Measurements from ENCODE around the gene CBY1.
A peak's percentile ranks its signal among the peaks of the same experiment; 100 is the strongest.

CBY1 gene

GRCh38 chr22:38700789-38701628 is 44.6 kb downstream of the CBY1 start, which contains the start of gene JOSD1:
TSS of gene JOSD1 (minus strand) at chr22:38700943. CDS start at chr22:38699987, 956 bp downstream.
- peak; percentile 88 for DNase-seq (ENCODE audit: low read depth, low spot score)

DNA sequence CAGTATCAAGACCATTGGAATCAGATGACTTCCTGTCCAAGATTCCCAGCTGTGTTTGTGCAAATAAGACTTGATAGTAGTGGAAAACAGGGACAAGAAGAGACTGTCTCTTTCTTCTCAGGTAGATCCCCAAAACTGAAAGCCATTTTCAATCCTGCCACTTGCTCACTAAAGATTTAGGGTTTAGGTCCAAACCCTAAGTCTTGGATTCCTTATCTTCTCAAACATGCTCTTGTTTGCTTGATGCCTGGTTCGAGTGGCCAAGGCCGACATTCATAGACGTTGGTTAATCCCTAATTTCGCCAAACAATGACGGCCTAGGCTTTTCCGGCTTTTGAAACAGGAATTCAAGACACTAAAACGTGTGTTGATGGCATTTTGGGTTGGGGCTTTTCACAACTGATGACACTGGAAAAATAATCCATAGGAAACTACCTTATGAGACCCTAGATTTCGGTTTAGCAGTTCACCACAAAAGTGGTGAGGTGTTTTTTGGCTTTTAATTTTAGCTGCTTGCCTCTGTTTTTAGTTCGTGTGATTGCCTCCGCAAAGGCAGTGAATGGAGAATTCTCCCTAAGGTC is 48.3 kb downstream of the CBY1 start:
- DNase-seq (ENCODE audit: low read depth, low spot score): no peak

GRCh38 chr22:38705235-38706100 is 49.0 kb downstream of the CBY1 start, which contains the start of gene GTPBP1:
TSS of gene GTPBP1 (plus strand) at chr22:38705944. CDS start at chr22:38705956, 12 bp downstream.
- peak; percentile 94 for DNase-seq (ENCODE audit: low read depth, low spot score)

DNA sequence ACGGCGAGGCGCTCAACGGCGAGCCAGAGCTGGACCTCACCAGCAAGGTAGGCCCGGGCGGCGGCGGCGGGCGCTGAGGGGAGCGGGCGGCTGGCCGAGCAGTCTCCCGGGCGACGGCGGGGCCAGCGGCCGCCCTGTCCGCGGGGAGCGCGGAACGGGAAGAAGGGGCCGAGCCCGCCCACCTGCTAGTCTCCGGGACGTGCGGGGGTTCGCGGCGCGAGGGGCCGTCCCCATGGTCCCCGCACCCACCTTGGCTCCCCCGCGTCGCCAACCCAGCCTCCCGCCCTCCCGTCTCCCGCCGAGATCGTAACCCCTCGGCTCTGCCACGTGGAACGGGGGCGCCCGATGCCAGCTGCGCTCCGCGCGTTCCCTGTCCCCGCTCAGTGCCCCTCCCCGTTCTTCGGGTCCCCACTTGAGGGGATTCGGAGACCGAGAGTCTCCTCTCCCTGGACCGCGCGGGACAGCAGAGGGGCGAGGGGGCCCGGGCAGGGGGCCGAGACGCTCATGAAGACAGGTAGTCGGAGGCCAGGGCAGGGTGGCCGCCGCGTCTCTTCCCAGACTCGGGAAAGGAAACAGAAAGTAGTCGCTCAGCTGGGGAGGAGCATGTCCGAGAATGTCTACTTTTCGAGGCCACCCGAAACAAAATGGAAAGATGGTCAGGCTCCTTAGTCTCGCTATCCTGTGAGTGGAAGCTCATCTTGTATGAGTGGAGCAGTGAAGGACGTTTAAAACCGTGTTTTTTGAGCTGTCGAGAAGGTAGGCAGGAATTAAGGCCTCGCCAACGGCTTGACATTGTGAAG is 49.9 kb downstream of the CBY1 start:
- no peak for DNase-seq (ENCODE audit: low read depth, low spot score)

GRCh38 chr22:38706901-38707195 is 50.4 kb downstream of the CBY1 start:
- DNase-seq (ENCODE audit: low read depth, low spot score): no peak

DNA sequence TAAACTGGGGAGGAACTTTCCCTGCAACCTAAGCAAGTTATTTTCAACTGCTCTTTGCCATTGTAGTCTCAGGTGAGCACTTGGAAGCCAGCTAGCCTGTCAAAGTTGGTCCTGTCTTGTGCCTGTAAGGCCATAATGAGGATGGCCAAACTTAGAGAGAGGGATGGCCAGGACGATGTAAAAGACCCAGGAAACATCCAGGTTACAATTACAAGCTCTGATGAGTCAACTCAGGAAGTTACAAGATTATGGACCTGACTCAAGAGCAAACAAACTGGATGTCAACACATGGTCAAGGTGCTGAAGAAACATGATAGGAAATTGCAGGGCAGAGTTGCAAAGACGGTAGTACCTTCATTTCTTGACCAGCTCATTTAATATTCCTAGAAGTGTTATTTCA is 50.9 kb downstream of the CBY1 start:
- no peak for DNase-seq (ENCODE audit: low read depth, low spot score)

DNA sequence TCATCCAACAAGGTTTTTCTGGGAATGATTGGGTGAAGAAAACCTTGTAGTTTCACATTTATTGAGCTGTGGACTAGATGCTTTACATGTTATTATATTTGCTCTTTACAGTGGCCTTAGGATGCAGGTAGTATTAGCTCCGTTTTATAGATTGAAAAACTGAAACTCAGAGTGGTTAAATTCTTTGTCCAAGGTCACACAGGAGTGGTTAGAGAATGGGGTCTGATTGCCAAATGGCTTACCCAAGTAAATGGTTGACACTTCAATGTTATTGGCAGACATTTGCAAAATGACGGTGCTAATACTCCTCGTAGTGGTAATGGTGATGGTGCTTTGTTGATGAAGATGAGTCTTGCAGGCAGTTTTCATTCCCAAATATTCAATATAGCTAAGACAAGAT is 51.5 kb downstream of the CBY1 start:
- no peak for DNase-seq (ENCODE audit: low read depth, low spot score)

DNA sequence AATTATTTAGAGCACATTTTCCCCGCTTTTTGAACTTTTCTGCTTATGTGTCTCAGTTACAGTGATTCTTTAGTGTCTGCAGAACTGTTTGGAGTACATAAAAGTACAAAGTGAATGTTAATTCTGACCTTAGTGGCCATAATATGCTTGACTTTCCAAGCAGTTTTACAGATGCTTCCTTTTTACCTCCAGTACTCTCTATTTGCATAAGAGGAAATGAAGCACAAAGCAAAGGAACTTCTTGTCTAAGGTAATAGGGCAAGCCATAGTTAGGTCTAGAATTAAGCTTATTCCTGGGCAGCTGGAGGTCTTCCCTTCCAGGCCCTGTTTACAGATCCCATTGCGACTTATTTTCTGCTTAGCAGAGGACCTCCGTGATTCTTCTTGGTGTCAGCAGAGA is 52.9 kb downstream of the CBY1 start:
- no peak for DNase-seq (ENCODE audit: low read depth, low spot score)

DNA sequence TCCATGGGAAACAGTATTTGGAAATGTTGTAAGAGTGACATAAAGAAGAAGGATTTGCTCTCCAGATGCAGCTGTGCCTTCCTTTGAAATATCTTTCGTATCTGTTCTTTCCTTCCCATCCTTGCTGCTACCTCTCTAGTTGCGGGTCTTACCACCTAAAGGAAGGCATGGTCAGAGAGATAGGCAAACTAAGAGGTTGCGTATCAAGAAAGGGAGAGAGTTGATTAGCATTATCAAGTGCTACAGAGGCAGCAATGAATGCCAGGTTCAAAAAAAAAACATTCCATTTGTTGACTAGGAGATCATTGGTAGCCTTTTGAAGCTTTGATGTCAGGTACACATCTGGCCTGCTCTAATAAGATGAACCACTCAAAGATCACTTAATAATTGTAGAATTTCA is 53.9 kb downstream of the CBY1 start:
- no peak for DNase-seq (ENCODE audit: low read depth, low spot score)

GRCh38 chr22:38710866-38711265 is 54.4 kb downstream of the CBY1 start:
- DNase-seq (ENCODE audit: low read depth, low spot score): no peak

- DNase-seq (ENCODE audit: low read depth, low spot score): no peak
Observed at GRCh38 chr22:38712486-38713207, 56.2 kb downstream of the CBY1 start.

DNA sequence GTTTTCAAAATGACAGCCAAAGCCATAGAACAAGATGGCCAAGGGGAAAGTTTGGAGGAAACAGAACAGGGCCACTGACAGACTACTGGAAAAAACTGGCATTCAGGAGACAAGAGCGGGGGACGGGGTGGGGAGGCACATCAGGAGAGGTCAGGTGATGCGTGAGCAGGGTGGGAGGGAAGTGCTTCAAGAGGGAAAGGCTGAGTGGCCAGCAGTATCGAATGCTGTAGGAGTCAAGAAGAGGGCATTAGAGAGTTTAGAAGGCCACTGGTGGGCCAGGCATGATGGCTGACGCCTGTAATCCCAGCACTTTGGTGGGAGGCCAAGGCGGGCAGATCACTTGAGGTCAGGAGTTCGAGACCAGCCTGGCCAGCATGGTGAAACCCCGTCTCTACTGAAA is 57.5 kb downstream of the CBY1 start:
- no peak for DNase-seq (ENCODE audit: low read depth, low spot score)

DNA sequence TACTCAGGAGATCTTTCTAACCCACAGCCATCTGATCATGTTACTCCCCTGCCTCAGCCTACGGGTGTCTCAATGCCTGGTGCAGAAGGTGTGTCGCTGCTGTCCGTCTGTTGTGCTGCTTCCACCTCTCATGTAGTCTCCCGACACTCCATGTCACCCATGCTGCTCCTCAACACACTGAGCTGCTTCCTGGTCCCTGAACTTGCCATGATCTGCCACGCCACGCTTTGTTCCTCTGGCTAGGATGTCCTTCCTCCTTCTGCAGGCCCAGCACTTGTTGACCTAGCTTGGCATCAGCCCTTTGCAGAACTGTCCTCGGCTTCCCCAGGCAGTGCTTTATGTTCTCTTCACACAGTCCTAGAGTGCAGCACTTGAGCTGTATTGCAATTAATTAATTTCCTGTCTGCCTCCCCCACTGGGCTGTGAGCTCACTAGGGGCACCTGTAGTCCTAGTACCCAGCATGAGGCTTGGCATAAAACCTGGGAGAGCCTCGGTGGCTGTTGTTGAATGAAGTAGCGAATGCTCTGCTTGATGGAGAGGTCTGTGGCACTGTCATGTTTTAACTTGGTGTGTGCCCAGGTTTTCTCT is 58.8 kb downstream of the CBY1 start:
- DNase-seq (ENCODE audit: low read depth, low spot score): no peak

DNA sequence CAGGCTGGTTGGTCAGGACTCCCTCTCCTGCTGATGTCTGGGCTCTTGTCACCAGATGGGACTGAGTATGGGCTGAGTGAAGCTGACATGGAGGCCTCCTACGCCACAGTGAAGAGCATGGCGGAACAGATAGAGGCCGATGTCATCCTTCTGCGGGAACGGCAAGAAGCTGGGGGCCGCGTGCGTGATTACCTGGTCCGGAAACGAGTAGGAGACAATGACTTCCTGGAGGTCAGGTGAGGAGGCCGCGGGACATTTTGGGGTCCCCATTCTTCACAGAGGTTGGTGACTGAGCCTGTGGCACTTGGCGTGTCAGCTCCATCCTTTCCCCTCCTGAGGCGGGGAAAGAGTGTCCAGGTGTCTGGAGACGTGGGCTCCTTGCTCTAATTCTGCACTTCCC is 59.4 kb downstream of the CBY1 start:
- no peak for DNase-seq (ENCODE audit: low read depth, low spot score)

DNA sequence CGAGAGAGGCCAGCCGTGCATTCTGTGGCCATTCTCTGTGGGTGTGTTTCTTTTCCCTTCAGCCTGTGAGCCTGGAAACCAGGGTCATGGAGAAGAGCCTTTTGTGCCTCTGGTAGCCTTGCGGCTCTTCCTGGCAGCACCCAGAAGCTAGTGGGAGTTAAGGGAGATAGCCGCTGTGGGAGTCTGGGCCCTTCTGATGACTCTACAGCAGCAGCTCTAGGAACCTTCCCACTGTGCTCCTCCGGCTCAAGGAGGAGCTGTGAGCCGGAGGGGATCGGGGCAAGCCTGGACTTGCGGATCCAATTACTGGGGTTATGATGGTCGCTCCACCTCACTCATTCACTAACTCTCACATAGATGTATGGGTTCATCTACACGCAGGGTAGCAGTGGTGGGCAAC is 59.8 kb downstream of the CBY1 start:
- no peak for DNase-seq (ENCODE audit: low read depth, low spot score)

DNA sequence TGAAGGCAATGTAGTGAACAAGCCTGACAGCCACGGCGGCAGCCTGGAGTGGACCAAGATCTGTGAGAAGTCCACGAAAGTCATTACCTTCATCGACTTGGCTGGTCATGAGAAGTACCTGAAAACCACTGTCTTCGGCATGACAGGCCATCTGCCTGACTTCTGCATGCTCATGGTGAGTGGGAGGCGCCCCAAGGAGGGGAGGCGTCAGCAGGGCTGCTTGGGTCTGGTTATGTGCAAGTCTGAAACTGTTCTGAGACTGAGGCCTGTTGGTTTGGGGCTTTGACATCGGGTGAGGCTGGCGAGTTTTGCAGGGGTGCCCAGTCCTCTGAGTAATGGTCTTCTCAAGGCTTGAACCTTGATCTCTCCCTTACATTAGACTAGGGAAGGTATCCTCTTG is 60.4 kb downstream of the CBY1 start:
- DNase-seq (ENCODE audit: low read depth, low spot score): no peak

DNA sequence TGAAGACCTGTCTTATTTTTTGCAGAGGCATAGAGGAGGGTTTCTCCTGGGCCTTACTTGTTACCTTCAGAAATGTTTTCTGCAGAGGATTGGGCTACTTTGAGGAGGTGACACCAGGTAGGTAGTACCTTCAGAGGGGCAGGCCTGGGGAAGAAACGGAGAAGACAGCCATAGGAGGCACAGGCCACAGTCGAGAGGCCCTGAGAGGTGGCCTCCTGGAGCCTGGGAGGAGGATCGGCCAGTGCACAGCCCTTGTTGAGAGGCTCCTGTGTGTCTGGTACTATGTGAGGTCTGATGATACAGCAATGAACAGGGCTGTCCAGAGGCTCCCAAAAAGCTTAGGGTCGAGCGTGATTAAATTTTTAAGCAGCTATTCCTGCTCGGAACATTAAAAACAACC is 60.8 kb downstream of the CBY1 start:
- no peak for DNase-seq (ENCODE audit: low read depth, low spot score)

DNA sequence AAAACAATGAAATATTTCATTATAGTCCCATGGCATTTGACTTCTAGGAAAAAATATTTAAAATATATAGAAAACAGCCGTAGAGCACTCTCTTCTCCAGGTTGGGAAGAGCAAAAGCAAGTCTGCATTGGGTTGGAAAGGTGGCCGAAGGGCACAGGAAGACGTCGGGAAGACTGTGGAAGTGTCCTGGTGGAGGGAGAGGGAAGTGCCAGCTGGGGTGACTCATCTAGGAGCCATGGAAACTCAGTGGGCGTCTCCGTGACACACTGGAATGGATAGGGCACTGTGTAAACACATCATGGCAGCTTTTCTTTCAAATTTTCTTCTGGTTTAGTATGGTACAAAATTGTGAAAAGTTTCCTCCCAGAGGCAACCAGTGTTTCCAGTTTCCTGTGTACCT is 62.0 kb downstream of the CBY1 start:
- no peak for DNase-seq (ENCODE audit: low read depth, low spot score)

DNA sequence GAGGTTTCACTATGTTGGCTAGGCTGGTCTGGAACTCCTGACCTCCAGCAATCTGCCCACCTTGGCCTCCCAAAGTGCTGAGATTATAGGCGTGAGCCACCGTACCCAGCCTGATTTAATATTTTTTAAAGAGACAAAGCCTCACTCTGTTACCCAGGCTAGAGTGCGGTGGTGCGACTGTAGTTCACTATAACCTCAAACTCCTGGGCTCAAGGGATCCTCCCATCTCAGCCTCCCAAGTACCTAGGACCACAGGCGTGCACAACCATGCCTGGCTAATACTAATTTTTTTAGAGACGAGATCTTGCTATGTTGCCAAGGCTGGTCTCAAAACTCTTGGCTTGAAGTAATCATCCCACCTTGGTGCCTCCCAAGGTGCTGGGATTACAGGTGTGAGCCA is 62.8 kb downstream of the CBY1 start:
- DNase-seq (ENCODE audit: low read depth, low spot score): no peak

DNA sequence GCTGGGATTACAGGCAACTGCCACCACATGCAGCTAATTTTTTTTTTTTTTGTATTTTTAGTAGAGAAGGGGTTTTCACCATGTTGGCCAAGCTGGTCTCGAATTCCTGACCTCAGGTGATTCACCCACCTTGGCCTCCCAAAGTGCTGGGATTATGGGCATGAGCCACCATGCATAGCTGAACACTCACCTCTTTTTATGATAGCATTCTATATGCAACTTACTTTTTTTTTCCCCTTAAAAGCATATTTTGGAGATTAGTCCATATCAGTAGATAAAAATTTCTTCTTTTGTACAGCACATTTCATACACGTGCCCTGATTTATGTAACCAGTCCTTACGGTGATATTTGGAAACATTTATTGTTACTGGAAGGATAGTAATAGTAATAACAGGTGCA is 63.9 kb downstream of the CBY1 start:
- DNase-seq (ENCODE audit: low read depth, low spot score): no peak

- DNase-seq (ENCODE audit: low read depth, low spot score): no peak
Observed at GRCh38 chr22:38721551-38721950, 65.1 kb downstream of the CBY1 start.
